ENCODE data around the gene ALCAM. TPM values are rescaled to one million over a fixed set of nuclear protein-coding genes. Genes with fewer than 3 reads are reported as not detected.

ALCAM gene
- total RNA-seq, 4 donors from 2014 or later = 9.4 to 25.9 (median 16.6) TPM

DNA sequence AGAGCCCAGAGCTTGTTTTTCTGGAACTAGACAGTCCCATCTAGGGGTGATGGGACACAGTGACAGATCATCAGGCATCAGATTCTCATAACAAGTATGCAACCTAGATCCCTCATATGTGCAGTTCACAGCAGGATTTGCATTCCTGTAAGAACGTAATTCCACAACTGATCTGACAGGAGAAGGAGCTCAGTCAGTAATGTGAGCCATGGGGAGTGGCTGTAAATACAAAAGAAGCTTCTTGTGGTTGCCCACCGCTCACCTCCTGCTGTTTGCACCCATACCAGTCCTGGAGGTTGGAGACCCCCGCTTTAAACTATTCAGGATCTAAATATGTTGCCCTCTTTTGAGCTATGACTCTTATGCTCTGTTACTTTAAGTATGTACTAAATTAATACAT is 167.3 kb downstream of the ALCAM start:
- WGBS, 2 donors (ENCODE audit: low coverage in 1 of 2) = 93% methylated on average over 3 of the region's 3 CpGs; no CpG with 5 or more reads in 1 of the 2 donors
- no peak overlapping the region for H3K27ac ChIP-seq

DNA sequence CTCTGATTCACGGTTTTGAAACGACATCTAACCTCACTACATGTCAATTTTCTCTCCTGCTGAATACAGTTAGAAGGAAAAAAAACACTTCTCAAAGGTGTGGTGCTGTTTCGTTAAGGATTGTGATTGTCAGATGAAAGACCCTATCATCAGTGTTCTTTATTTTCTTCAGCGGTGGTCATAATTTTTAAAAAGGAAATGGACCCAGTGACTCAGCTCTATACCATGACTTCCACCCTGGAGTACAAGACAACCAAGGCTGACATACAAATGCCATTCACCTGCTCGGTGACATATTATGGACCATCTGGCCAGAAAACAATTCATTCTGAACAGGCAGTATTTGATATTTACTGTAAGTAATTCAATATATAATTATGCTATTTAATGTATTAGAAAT is 167.8 kb downstream of the ALCAM start:
- intact Hi-C loops (cut with DNase I; ENCODE audit: low total_unique reads) = no loop called here

More for the DNA sequence above, 167.3 kb downstream of the ALCAM start:
- no peak for TF ChIP-seq POLR2AphosphoS5 (IDR thresholded peaks at IDR 0.05)
- TF ChIP-seq POLR2A (IDR thresholded peaks at IDR 0.05) = no peak
- TF ChIP-seq, protein P1, sequence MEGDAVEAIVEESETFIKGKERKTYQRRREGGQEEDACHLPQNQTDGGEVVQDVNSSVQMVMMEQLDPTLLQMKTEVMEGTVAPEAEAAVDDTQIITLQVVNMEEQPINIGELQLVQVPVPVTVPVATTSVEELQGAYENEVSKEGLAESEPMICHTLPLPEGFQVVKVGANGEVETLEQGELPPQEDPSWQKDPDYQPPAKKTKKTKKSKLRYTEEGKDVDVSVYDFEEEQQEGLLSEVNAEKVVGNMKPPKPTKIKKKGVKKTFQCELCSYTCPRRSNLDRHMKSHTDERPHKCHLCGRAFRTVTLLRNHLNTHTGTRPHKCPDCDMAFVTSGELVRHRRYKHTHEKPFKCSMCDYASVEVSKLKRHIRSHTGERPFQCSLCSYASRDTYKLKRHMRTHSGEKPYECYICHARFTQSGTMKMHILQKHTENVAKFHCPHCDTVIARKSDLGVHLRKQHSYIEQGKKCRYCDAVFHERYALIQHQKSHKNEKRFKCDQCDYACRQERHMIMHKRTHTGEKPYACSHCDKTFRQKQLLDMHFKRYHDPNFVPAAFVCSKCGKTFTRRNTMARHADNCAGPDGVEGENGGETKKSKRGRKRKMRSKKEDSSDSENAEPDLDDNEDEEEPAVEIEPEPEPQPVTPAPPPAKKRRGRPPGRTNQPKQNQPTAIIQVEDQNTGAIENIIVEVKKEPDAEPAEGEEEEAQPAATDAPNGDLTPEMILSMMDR (IDR thresholded peaks at IDR 0.05) = no peak
- in situ Hi-C loops (cut with MboI; ENCODE audit: low pct_ligation_motif_present in 1 of 4, low pct_unique_long_range_greater_than_20kb in 1 of 4, low sequenced_read_pairs in 3 of 4) (no loop called here), intact Hi-C loops (cut with DNase I; ENCODE audit: low total_unique reads) (no loop called here)
- Histone ChIP-seq H3K4me1 (no peaks in the 10 kb centered on the region), H3K9me3 (no peaks in the 10 kb centered on the region), H3K4me3 (no peak overlapping the region), H3K36me3 (no peaks in the 10 kb centered on the region), H3K27me3 (no peaks in the 10 kb centered on the region)
- DNase-seq = no peak

DNA sequence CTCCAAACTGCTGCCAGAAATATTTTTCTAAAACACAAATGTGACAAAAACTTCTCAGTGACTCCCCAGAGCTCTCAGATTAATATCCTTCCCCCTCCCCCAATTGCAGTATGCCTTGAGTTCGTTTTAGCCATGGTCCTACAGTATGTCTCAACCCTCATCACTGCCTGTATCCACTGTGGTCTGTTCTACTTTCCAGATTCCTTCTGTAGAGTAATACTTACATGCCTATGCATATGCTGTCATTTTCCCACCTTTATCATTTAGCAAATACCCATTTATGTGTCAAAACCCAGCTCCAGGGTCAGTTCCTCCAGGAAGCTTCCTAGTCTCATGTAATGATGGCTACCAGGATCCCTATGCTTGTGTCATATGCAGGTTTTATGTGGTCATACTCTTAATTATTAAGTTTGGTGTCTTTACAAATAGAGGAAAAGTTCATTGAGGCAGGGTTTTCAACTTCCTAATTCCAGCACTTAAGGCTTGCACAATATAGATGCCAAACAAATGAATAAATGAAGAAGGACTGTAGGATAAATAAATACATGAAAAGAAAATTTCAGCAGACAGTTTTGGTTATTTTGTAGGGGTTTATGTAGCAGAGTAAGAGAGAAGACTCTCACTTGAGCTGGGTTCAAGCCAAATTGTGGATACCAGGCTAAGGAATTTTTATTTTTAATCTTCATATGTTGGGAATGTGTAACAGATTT is 170.8 kb downstream of the ALCAM start:
- in situ Hi-C loops (cut with MboI; ENCODE audit: low pct_ligation_motif_present in 1 of 4, low pct_unique_long_range_greater_than_20kb in 1 of 4, low sequenced_read_pairs in 3 of 4) (no loop called here), intact Hi-C loops (cut with DNase I; ENCODE audit: low total_unique reads) (no loop called here)
- Histone ChIP-seq H3K27ac (no peak overlapping the region), H3K27me3 (no peaks in the 10 kb centered on the region), H3K9me3 (no peaks in the 10 kb centered on the region), H3K36me3 (no peaks in the 10 kb centered on the region), H3K4me3 (no peak overlapping the region), H3K4me1 (no peaks in the 10 kb centered on the region)
- TF ChIP-seq, protein P1 (IDR thresholded peaks at IDR 0.05) = no peak
- TF ChIP-seq EP300 (IDR thresholded peaks at IDR 0.05; ENCODE audit: low read depth) = no peak
- TF ChIP-seq POLR2A (IDR thresholded peaks at IDR 0.05) = no peak
- TF ChIP-seq POLR2AphosphoS5 (IDR thresholded peaks at IDR 0.05) = no peak
- WGBS, 2 donors (ENCODE audit: low coverage in 1 of 2) = 83 to 100% methylated on average over 1 of the region's 1 CpG
- no peak for DNase-seq

More for the DNA sequence above, 167.8 kb downstream of the ALCAM start:
- DNase-seq = no peak
- 94 to 97% methylated on average over 5 of the region's 5 CpGs for WGBS, 2 donors (ENCODE audit: low coverage in 1 of 2)
- Histone ChIP-seq H3K4me3 (no peak overlapping the region), H3K36me3 (no peaks in the 10 kb centered on the region), H3K27ac (no peak overlapping the region), H3K9me3 (no peaks in the 10 kb centered on the region), H3K4me1 (no peaks in the 10 kb centered on the region), H3K27me3 (no peaks in the 10 kb centered on the region)
- TF ChIP-seq, protein P1 (IDR thresholded peaks at IDR 0.05) = no peak
- TF ChIP-seq POLR2A (IDR thresholded peaks at IDR 0.05) (no peak), POLR2AphosphoS5 (IDR thresholded peaks at IDR 0.05) (no peak), EP300 (IDR thresholded peaks at IDR 0.05; ENCODE audit: low read depth) (no peak)
- in situ Hi-C loops (cut with MboI; ENCODE audit: low pct_ligation_motif_present in 1 of 4, low pct_unique_long_range_greater_than_20kb in 1 of 4, low sequenced_read_pairs in 3 of 4) = no loop called here

DNA sequence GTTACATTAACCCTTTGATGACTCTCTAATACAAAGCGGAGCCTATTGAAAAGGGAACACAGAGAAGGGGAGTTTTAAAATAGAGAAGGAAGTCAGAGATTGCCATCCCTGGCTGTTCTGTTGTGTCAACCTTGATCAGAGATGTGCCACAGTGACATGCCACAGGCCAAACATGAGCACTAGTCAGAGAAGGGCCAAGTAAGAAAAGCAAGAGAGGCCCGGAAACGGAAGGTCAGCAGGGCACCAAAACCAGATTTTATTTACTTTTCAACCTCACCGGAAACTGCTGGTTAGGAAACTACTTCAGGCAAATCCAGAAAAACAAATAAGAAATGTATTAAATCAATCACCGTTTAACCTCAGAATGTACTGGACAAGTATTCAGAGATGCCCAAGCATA is 171.8 kb downstream of the ALCAM start:
- no peak for TF ChIP-seq POLR2AphosphoS5 (IDR thresholded peaks at IDR 0.05)
- no peak for TF ChIP-seq POLR2A (IDR thresholded peaks at IDR 0.05)
- no peak for TF ChIP-seq EP300 (IDR thresholded peaks at IDR 0.05; ENCODE audit: low read depth)
- TF ChIP-seq, protein P1 (IDR thresholded peaks at IDR 0.05) = no peak
- no peaks in the 10 kb centered on the region for H3K9me3 ChIP-seq
- DNase-seq = no peak
- intact Hi-C loops (cut with DNase I; ENCODE audit: low total_unique reads) (no loop called here), in situ Hi-C loops (cut with MboI; ENCODE audit: low pct_ligation_motif_present in 1 of 4, low pct_unique_long_range_greater_than_20kb in 1 of 4, low sequenced_read_pairs in 3 of 4) (no loop called here)
- H3K27ac ChIP-seq = no peak overlapping the region
- H3K4me3 ChIP-seq = no peak overlapping the region
- no peaks in the 10 kb centered on the region for H3K27me3 ChIP-seq
- H3K36me3 ChIP-seq = no peaks in the 10 kb centered on the region
- H3K4me1 ChIP-seq = no peaks in the 10 kb centered on the region
- 70 to 73% methylated on average over 5 of the region's 5 CpGs for WGBS, 2 donors (ENCODE audit: low coverage in 1 of 2)

Data from transverse colon (tissue), 4 donors.